Activated CD4-positive, CD25-positive, alpha-beta regulatory T cell (primary cell): ENCODE data around the gene TGFB1.

Experiments
- DNase-seq, 4 experiments: peaks; one replicate each; lab custom pipeline; 2025; lab: John Stamatoyannopoulos, UW

The TGFB1 gene

DNA sequence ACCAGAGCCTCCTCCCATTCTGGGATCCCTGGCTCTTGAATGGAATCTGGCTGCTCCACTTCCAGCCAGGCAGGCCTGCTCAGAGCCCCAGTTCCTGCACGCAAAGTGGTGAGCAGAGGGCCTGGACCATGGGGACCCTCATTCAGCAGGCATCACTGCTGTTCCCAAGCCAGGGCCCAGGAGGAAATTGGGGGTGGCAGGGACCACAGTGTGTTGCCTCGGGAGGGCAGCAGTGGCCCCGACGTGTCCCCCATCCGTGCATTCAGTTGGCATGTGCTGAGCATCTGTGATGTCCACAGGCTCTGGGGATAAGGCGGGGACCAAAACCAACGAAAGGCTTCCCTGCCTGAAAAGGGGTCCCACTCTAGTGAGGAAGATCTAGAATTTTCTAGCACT, 32.5 kb downstream of the TGFB1 start:
- DNase-seq, result no peak

GRCh38 chr19:41320568-41320967, 33.2 kb downstream of the TGFB1 start:
- DNase-seq, result no peak

- DNase-seq, result no peak
Measured at GRCh38 chr19:41320185-41320518, 33.6 kb downstream of the TGFB1 start.

DNA sequence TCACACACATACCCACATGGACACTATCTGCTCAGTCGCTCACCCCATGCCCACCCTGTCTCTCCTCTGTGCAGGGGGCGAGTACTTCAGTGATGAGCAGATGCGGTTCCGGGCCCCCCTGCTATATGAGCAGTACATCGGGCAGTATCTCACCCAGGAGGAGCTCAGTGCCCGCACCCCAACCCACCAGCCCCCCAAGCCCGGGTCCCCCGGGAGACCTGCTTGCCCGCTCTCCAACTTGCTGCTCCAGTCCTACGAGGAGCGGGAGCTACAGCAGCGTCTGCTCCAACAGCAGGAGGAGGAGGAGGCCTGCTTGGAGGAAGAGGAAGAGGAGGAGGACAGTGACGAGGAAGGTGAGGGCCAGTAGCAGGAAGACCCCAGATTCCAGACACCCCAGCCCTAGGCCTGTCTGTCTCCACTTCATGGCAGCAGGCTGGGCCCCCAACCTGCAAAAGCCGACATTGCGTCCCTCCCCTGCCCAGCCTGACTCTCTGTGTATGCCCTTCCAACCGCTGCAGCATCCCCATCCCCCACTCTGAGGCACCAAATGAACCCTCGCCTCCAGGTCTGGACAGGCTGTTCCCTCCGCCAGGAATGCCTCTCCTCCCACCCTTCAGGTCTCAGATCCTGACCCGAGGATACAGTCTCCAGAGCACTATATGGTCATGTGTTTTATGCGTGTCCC, 34.1 kb downstream of the TGFB1 start:
- DNase-seq, result no peak

- no peak for DNase-seq
Measured at GRCh38 chr19:41318696-41319499, 34.8 kb downstream of the TGFB1 start.

DNA sequence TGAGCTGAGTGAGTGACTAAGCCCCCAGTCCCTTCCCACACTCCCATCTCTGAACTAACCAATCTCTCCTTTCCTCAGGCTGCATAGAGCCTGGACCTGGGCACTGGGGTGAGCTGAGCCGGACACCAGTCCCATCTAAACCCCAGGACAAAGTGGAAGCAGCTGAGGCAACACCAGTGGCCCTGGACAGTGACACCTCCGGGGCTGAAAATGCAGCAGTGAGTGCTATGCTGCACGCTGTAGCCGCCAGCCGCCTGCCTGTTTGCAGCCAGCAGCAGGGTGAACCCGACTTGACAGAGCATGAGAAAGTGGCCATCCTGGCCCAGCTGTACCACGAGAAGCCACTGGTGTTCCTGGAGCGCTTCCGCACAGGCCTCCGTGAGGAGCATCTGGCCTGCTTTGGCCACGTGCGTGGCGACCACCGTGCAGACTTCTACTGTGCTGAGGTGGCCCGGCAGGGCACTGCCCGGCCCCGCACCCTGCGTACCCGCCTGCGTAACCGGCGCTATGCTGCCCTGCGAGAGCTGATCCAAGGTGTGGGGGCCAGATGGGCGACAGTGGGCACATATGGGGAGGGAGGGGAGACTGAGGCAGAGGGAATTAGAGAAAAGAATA, 37.3 kb downstream of the TGFB1 start:
- no peak for DNase-seq

DNA sequence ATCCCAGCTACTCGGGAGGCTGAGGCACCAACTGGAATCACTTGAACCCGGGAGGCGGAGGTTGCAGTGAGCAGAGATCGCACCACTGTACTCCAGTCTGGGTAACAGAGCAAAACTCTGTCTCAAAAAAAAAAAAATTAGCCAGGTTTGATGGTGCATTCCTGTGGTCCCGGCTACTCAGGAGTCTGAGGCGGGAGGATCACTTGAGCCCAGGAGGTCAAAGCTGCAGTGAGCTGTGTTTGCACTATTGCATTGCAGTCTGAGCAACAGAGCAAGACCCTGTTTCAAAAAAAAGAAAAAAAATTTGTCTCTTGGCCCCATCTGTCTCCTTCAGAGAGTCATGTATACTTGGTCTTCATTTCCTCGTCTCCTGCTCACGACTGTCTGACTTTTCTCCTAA, 42.1 kb downstream of the TGFB1 start:
- DNase-seq, result no peak

DNA sequence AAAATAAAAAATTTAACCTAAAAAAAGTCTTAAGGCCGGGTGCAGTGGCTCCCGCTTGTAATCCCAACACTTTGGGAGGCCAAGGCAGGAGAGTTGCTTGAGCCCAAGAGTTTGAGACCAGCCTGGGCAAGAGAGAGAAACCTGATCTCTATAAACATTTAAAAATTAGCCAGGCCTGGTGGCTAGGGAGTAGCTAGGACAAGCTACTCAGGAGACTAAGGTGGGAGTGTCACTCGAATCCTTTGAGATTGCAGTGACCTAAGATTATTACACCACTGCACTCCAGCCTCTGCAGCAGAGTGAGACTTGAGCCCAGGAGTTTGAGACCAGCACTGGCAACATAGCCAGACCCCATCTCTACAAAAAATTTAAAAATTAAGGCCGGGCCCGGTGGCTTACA, 42.6 kb downstream of the TGFB1 start:
- DNase-seq, result no peak

GRCh38 chr19:41310033-41310831, 43.5 kb downstream of the TGFB1 start, which contains the start of gene CCDC97:
CCDC97 (plus strand) TSS chr19:41310172; CDS start chr19:41310311, 139 bp downstream.
- DNase-seq, result peak; percentile 71 to 76 (median 74)

- DNase-seq, result no peak
Measured at GRCh38 chr19:41309180-41310032, 44.3 kb downstream of the TGFB1 start.

- DNase-seq, result peak; percentile 69 to 98 (median 84)
Measured at GRCh38 chr19:41308450-41309179, 45.1 kb downstream of the TGFB1 start.

DNA sequence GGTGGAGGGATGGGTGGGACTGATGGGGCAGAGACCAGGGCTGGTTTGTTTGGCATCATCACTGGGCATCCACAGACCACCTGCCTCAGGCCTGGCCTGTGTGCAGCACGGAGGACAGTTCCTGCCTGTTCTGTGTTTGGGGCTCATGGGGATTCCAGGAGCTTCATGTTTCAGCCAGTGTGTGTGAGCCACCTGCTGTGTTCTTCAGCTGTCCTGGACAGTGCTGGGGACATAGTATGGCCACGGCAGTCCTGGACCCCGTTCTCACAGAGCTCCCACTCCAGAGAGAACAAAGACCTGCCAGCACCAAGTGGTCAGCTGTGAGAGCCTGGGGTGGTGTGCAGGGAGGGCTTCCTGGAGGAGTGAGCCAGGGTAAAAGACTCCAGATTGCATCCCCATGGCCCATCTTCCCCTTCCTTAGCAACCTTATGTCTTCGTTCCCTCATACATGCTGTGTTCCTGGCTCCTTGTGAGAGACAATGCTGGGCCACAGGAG, 45.7 kb downstream of the TGFB1 start:
- no peak for DNase-seq

DNA sequence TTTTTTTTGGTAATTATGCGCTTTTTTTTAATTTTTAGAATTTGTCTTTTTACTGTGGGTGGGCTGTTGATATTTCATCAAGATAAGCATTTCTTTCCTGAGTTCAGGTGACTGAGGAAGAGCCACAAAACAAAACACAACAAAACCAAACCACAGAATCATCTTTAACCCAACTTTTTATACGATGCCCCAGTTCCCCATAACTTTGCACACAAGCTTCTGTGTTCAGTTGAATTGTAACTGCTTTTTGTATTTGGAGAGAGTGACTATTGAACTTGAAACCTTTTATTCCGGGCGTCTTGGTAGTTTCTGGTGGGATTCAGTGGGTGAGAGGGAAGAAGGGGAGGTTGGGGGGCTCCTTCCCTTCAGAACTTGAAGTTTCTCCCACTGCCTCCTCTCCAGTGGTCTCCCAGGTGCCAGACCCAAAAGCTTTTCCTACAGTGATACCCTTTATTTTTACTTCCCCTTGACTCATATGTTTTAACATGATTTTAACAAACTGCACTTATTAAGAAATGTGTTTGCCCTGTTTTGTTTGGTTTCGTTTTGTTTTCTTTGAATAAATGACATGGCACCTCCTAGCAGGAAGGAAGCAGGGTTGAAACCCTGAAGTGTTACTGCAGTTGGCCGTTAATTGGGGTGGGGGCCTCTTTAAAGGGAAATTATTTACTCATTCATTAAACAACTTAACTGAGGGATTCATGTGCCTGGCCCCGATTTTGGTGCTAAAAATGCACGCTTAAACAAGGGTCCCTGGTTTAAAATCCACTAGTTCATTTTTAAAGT, 46.4 kb downstream of the TGFB1 start:
- DNase-seq, result no peak

GRCh38 chr19:41305927-41306793, 47.6 kb downstream of the TGFB1 start:
- no peak for DNase-seq

GRCh38 chr19:41304706-41305483, 48.8 kb downstream of the TGFB1 start:
- no peak for DNase-seq

- no peak for DNase-seq
Measured at GRCh38 chr19:41303954-41304353, 49.8 kb downstream of the TGFB1 start.

DNA sequence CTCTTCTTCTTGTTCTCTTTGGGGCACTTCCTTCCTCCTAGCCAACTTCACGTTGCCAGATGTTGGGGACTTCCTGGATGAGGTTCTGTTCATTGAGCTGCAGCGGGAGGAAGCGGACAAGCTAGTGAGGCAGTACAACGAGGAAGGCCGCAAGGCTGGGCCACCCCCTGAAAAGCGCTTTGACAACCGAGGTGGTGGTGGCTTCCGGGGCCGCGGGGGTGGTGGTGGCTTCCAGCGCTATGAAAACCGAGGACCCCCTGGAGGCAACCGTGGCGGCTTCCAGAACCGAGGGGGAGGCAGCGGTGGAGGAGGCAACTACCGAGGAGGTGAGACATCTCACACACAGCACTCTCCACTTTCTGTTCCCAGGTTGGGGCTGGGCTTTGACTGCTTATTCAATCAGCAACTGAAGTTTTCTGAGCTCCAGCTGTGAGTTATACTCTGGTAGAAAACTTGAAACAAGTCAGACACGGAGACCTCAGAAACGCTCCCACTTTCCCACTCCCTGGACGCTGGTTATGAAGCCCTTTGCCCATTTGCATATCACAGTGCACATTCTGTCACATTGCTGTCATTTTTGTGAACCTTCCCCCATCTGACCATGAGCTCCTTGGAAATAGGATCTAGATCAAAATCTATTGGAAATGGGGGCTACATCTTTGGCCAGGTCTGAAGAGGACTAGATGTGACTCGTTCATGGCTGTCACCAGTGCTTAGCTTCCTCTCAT, 50.9 kb downstream of the TGFB1 start:
- peak in 2 of 4 experiments; percentile 19 to 24 for DNase-seq
